ENCODE results near the gene ADK.

GRCh38 chr10:74624501-74624900 is 473.5 kb downstream of the ADK start:
- no peak for TF ChIP-seq CTCF (optimal IDR thresholded peaks at IDR 0.05 in 1 of 3, IDR thresholded peaks at IDR 0.05 in 1 of 3, conservative IDR thresholded peaks at IDR 0.05 in 1 of 3; ENCODE audit: extremely low read depth in 1 of 3, insufficient read depth in 2 of 3, low read length in 3 of 3)
- TF ChIP-seq EZH2 (IDR thresholded peaks at IDR 0.05; ENCODE audit: low read length), result no peak
